Measurements from ENCODE around the gene NAPB.
"Not testable (repeated sequence)": the region's sequence is repeated elsewhere in the genome, so short reads cannot be mapped to it uniquely, and the experiment has no call there.

The NAPB gene

DNA sequence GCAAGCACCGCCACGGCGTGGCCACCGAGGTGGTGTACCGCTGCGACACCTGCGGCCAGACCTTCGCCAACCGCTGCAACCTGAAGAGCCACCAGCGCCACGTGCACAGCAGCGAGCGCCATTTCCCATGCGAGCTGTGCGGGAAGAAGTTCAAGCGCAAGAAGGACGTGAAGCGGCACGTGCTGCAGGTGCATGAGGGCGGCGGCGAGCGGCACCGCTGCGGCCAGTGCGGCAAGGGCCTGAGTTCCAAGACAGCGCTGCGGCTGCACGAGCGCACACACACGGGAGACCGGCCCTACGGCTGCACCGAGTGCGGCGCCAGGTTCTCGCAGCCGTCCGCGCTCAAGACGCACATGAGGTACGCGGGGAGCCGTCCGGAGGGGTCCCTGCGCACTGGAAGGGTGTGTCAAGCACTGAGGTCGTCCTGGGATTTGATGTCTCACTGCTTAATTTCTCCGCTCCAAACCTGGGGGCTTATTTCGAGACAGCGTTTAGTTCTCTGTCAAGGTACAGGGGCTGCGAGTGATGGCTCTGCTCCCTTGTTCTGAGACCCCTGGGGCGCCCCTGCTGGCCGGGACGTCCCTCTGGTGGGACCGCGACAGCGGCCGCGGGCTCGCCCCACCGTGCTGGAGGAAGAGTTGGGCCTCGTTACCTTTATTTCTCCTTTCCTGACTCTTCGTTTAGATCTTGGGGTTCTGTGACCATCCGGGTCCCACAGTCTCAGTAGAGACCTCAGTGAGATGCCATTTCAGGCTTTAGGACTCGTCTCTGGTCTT, 55.7 kb downstream of the NAPB start:
- no peak for DNase-seq

- no peak for DNase-seq
Observed at GRCh38 chr20:23363257-23363649, 58.0 kb downstream of the NAPB start.

- DNase-seq = no peak
Observed at GRCh38 chr20:23362392-23363256, 58.7 kb downstream of the NAPB start.

GRCh38 chr20:23361476-23362391, 59.6 kb downstream of the NAPB start, which contains the start of gene GZF1:
Gene GZF1 (plus strand): TSS chr20:23362182. CDS start chr20:23364384, 2,202 bp downstream.
- peak; percentile 96 for DNase-seq

DNA sequence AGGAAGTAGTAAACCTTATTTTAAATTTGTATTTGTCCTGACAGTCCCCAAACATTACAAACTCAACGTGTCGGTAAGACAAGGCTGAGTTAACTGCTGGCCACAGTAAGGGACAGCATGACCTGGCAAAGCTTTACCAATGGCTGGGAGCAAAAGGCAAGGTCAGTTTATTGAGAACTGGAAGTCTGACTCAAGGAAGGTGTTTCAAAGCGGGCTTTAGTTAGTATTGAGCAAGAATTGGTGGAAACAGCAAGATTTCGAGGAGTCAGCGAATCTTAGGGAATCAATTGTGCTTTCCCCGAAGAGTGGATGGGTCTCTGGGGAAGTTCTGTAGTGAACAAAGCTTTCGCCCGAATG, 60.2 kb downstream of the NAPB start:
- no peak for DNase-seq

DNA sequence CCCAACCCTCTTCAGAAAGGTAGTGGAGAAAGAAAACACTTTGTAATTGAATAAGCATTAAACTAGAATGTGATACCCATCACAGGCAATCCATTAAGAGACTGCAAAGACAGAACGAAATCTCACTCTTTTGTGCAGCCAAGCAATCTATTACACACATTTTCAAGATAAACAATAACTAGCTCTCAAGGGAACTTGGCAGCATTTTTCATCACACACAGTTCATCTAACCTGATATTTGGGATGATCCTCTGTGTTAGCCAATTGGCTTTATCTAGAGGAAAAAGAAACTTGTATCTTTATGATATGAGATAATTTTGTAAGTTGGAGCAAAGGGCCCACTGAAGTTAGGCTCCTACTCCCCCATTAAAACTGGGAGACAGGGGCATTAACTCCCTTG, 60.8 kb downstream of the NAPB start:
- DNase-seq = no peak

DNA sequence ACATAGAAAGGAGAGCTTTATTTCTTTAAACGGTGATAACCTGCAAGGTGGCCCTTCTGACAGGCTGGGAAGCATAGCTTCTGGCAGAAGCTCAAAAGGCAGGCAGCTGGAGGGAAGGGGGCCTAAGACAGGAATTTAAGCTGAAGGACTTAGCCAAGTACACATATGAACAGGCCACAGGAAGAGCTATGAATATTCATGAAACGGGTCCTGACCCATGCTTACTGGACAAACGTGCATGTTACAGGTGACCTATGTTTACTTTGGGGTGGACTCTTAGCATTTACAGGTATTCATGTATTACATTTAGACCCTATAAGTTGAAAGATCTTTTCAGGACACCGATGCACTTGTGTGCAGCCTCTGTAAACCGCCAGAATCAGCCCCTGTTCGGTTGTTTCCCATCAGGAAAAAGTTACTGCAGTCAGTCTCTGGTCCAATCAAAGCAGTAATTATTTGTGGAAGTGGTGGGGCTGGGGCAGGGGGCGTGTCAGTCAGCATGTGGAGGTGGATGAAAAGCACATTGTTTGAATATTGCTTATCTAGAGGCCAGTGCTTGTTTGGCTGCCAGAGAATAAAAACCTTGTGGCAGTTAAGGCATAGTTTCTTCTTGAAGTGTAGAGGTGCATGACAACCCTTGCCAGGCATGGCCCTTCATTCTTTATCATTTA, 62.2 kb downstream of the NAPB start:
- no peak for DNase-seq

- DNase-seq = no peak
Observed at GRCh38 chr20:23358563-23358906, 62.8 kb downstream of the NAPB start.

DNA sequence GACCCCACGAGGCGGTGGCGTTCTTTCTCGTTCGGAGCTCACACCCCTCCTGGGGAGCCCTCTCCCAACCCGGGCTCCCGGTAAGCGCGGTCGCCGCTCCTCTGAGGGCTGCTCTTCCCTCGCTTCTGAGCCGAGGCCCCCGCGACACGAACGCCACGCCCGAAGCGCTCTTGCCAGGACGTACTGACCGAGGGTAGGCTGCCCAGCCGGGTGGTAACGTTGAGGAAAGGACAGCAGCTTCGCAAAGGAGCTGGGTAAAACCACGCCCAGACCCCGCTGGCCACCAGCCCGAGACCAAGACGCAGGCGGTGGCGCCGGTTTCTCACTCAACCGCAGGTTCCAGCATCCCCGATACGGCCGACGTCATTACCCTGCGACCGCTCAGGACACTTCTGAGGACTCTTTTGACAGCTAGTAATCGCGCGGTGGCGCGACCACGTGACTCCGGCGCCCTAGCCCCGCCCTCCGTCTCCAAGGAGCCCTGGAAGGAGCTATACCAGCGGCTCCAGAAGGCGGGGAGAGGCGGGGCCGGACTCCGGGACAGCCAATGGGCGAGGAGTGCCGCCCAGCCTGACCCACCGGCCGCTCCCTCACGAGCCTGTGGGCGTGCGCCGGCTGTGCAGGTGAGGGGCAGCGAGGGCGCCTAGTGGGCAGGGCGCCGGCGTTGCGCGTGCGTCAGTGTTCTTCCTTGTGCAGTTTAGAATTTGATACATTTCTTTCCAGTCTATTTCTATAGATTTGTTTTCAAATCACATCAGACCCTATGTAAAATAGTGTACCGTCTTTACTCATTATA, 63.3 kb downstream of the NAPB start:
- DNase-seq = peak; percentile 100

GRCh38 chr20:23356203-23356602, 65.1 kb downstream of the NAPB start:
- no peak for DNase-seq

DNA sequence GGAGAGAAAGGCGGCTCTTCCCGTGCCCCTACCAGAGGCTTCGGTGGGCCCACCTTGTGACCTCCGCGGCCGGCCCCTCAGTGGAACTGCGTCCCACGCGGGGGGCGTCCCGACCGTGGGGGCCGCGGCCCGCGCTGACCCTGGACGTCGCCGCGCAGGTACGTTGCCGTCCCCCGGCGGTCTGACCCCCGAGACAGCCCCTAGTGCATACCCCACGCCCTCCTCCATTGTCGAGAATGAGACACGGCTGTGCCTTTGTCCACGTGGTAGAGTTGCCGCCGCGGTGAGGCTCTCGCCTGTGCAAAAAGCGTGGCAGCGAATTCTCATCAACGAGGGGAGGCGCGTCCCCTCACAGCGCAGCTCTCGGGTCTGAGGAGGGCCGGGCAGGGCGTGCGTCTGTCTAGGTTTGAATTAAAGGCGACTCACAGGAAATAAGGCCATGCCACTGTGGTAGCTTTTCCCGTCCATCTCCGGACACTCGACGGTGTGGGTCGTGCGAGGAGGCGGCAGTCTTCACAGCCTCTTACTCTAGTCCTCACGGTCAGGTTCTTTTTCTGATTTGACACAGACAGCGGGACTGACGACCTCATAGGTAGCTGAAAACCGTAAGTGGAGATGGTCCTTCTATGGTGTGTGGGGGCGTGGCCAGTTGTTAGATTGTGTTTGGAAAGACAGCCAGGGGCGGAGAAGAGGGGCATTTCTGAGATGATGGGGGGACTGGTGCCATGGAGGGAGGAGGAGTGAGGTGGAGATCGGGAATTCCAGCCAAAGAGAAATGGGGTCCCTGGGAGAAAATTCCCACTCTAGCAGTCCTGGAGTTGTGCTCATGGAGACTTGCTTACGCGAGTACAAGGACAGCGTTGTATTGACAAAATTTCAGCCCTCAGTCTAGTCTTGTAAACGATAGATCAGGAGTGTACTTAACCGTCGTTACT, 70.1 kb downstream of the NAPB start:
- peak; percentile 51 to 54 for DNase-seq

- peak; percentile 93 to 94 for DNase-seq
Observed at GRCh38 chr20:23350196-23350903, 70.9 kb downstream of the NAPB start, which contains the start of gene NXT1. Gene NXT1 (plus strand): TSS chr20:23350791. CDS start chr20:23354042, 3,251 bp downstream.

GRCh38 chr20:23349338-23350195, 71.7 kb downstream of the NAPB start:
- DNase-seq = peak; percentile 75 to 76

- not testable (repeated sequence) for DNase-seq
Observed at GRCh38 chr20:23348510-23348909, 72.8 kb downstream of the NAPB start.

DNA sequence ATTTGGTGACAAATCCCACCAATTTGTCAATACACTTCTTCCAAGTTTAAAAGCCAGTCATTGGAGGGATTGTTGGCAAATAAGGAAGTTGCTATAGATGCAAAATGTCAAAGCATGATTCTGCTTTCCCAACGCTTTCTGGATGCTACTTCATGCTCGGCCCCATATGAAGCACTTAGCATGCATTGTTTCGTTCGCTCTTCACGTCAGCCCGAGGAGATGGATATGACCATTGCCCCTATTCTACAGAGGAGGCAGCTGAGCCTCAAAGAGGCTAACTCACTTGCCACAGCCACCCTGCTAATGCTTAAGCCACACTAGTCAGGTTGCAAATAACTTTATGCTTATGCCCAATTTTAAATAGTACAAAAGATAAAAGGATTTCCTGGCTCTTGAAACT, 73.5 kb downstream of the NAPB start:
- no peak for DNase-seq

GRCh38 chr20:23346002-23346401, 75.3 kb downstream of the NAPB start:
- no peak for DNase-seq

DNA sequence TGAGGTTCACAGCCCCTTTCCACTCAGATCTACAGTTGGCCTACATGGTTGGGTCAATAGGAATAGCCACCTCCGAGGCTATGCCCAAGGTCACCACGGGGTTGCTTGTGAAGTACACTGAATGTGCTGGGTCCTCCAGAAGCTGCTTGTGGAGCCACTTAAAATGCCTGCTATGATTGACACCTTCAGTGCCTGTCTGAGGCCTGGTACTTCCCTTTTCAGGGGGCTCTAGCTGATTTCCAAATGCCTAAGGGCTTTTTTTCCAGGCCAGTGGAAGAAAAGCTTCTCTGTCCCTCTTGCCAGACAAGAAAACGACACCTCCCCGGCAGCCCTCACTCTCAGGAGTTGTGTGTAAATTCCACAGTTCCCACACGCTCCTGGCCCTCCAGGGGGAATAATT, 77.0 kb downstream of the NAPB start:
- DNase-seq = no peak

DNA sequence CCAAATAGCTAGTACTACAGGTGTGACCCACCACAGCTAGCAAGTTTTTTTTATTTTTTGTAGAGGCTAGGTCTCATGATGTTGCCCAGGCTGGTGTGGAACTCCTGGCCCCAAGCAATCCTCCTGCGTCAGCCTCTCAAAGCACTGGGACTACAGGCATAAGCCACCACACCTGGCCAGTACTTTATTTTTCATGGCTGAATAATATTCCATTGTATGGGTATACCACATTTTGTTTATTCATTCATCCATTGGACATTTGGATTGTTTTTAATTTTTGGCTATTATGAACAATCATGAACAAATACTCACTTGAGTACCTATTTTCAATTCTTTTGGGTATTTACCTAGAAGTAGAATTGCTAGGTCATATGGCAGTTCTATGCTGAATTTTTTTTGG, 77.7 kb downstream of the NAPB start:
- no peak for DNase-seq

DNA sequence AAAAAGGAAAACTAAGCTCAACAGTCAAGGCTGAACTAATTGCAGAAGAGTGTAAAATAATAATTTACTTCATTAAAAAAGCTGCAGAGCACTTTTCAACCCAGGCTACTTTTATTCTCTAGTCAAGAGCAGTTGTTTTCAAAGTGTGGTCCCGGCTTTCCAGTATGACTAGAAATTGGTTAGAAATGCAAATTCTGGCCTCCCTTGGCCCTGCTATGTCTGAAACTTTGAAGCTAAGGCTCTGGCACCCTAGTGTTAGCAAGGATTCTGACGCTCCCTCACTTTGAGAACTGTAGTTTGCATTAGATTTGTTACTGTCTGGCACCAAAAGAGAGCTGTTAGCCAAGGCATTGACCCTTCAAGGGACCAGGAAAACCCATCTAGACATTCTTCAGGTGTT, 80.2 kb downstream of the NAPB start:
- DNase-seq = no peak
